Stimulated activated CD4-positive, alpha-beta T cell treated with anti-CD3 and anti-CD28 coated beads, Interleukin-12 subunit alpha, Interleukin-12 subunit beta, amount 100 ng/mL, for 4 hours (primary cell): ENCODE results near the gene CHMP6.

Experiments used
- DNase-seq: peaks from one replicate; pipeline ENCODE4 v3.0.0-alpha.2; 2020

The CHMP6 gene

GRCh38 chr17:81046132-81046769 lies 54.6 kb downstream of the CHMP6 start:
- no peak for DNase-seq

DNA sequence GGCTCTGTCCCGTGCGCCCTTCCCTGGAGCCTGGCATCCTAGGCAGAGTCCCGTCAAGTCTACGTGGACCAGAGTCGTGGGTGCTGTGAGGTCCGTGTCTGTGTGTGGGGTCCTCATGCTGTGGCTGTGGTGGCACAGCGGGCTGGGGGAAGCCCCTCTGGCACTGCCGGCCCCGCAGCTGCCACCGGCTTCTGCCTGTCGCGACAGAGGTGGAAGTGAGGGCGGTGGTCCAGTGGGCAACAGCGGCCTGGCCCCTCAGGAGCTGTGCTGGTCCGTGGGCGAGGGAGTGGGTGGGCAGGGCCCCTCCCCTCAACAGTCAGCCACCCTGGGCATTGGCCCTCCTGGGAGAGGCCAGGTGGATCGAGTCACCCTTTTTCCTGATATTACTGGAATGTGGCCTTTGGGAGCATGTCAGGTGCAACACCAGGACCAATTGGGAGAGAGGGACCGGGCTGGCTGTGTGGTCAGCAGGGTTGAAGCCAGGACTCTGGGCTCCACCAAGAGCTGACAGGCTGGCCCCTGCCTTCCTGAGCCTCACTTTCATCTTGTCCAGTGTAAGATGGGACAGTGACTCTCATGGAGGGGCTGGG lies 55.2 kb downstream of the CHMP6 start:
- no peak for DNase-seq

DNA sequence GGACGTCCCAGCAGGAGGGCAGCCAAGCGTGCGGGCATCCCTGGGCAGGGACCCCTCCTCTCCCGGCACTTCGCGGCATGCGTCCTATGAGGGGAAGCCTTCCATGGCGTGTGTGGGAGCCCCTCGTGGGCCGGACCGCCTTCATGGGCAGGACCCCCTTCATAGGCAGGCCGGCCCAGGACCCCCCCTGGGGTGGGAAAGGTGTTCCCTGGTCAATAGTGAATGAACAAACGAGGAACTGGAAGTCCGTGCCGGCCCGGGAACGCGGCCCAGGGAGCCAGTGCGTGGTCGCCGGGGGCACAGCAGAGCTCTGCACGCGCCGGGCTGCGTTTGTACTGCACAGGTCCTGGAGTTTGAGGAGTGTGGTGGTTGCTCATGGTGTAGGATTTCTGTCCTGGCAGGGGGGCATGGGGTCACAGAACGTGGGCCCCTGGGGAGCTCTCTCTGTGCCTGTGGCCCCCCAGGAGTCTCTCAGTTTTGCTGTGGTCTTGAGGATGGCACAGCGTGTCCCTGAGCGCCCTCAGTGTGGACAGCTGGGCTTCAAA lies 57.3 kb downstream of the CHMP6 start:
- no peak for DNase-seq

DNA sequence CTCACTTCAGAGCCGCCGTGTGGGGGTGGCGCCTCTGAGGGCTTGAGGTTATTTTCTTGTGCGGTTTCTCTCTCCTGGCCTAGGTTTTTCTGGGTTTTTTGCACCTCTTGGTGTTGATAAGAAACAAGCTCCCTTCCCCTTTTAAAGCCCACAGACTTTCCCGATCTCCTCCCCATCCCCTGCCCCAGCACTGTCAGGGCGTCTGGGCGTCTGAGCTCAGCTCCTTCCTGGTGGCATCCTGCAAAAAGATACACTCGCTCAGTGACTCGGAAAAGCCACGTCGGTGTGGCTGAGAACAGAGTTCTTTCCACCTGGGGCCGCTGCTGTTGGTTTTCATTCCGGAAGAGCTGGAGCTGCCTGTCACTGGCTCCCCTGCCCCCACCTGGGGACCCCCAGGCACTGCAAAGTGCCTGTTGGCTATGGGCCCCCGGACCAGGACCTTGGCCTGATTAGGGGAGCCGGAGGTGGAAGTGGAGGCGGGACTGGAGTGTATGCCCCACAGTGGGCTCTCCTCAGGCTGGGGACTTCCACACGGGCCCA lies 57.8 kb downstream of the CHMP6 start:
- DNase-seq: no peak
